DND-41 (cell line): Measurements from ENCODE around the gene RADIL.
"Not testable (repeated sequence)": the region's sequence is repeated elsewhere in the genome, so short reads cannot be mapped to it uniquely, and the experiment has no call there.

Experiments
- ATAC-seq: fragments of 200-7000 bp; cut with Tn5 transposase; 3 replicates; pipeline ENCODE4 v1.9.1; 2021; ENCODE audit warnings: low read depth; ENCODE audit not compliant: insufficient read depth
- DNase-seq: peaks from one replicate; pipeline ENCODE4 v3.0.0-alpha.2; 2020
- H2AFZ ChIP-seq: 2 replicates; pipeline ENCODE4 v1.6.0; 2012; ENCODE audit warnings: low read depth, low read length
- H3K27ac ChIP-seq: 2 replicates; pipeline ENCODE4 v1.5.1; 2012; ENCODE audit warnings: low read length, inconsistent platforms
- H3K27me3 ChIP-seq: fragments of 200-600 bp; sonication (generic); 2 replicates; pipeline ENCODE4 v1.6.0; 2012; ENCODE audit warnings: low read length, mild to moderate bottlenecking, inconsistent platforms; ENCODE audit not compliant: insufficient read depth, poor library complexity
- H3K36me3 ChIP-seq: 2 replicates; pipeline ENCODE4 v1.5.1; 2012; ENCODE audit warnings: low read length, inconsistent platforms; ENCODE audit not compliant: insufficient read depth
- H3K4me1 ChIP-seq: 2 replicates; pipeline ENCODE4 v1.5.1; 2012; ENCODE audit warnings: mild to moderate bottlenecking, low read length; ENCODE audit not compliant: insufficient read depth
- H3K4me2 ChIP-seq: 2 replicates; pipeline ENCODE4 v1.6.0; 2012; ENCODE audit warnings: mild to moderate bottlenecking, moderate library complexity, low read length, inconsistent platforms; ENCODE audit not compliant: insufficient read depth
- H3K4me3 ChIP-seq, 2 experiments: fragments of 200-600 bp in 1 of 2; shearing (Covaris generic) in 1 of 2; 2 replicates each; pipeline ENCODE4 v1.5.1; 2012 to 2016; ENCODE audit warnings: inconsistent platforms in 2 of 2, low read length in 2 of 2, mild to moderate bottlenecking in 2 of 2, low read depth in 1 of 2, moderate library complexity in 1 of 2
- H3K79me2 ChIP-seq: 2 replicates; pipeline ENCODE4 v1.6.0; 2012; ENCODE audit warnings: low read length, inconsistent platforms; ENCODE audit not compliant: insufficient read depth
- H3K9ac ChIP-seq: 2 replicates; pipeline ENCODE4 v1.6.0; 2012; ENCODE audit warnings: low read depth, mild to moderate bottlenecking, inconsistent platforms, low read length, moderate library complexity
- H3K9me3 ChIP-seq: 2 replicates; pipeline ENCODE4 v1.5.1; 2012; ENCODE audit warnings: low read length, moderate library complexity, mild to moderate bottlenecking, inconsistent platforms; ENCODE audit not compliant: insufficient read depth, severe bottlenecking
- H4K20me1 ChIP-seq: 2 replicates; pipeline ENCODE4 v1.6.0; 2012; ENCODE audit warnings: low read length; ENCODE audit not compliant: insufficient read depth
- EZH2 ChIP-seq: IDR thresholded peaks from 3 replicates; pipeline ENCODE4 v1.6.1; 2012; ENCODE audit warnings: borderline replicate concordance, low read depth, mild to moderate bottlenecking, moderate library complexity, low read length, inconsistent platforms; ENCODE audit not compliant: severe bottlenecking
- TF ChIP-seq, protein P1 (sequence below): IDR thresholded peaks from 2 replicates; pipeline ENCODE4 v1.5.1; 2012; ENCODE audit warnings: borderline replicate concordance, low read length, moderate library complexity, mild to moderate bottlenecking; ENCODE audit not compliant: poor library complexity, severe bottlenecking; ENCODE audit errors: extremely low read depth

Gene RADIL

DNA sequence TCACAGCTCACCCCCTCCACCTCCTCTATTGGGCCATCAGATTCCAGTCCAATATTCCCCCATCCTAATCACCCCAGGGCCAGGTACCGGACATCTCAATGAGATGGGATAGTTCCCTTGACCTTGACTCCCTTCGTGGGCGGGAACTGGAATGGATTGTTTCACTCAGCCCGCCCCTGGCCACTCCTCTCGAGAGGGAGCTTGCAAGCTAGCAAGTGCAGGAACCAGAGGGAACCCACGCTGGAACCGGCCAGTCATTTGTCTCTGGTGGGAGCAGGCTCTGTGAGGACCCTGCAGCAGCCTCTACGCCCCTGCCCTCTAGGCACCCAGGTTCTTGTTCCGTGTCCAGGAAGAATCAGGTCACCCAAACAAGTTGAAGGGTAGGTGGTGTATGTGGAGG, 11.0 kb upstream of the RADIL start:
- no peak overlapping the region for H3K4me3 ChIP-seq
- no peaks in the 10 kb centered on the region for H3K36me3 ChIP-seq
- H3K27ac ChIP-seq = no peak overlapping the region
- H4K20me1 ChIP-seq = no peaks in the 10 kb centered on the region
- no peaks in the 10 kb centered on the region for H3K9me3 ChIP-seq
- no peak for TF ChIP-seq EZH2
- TF ChIP-seq, protein P1, sequence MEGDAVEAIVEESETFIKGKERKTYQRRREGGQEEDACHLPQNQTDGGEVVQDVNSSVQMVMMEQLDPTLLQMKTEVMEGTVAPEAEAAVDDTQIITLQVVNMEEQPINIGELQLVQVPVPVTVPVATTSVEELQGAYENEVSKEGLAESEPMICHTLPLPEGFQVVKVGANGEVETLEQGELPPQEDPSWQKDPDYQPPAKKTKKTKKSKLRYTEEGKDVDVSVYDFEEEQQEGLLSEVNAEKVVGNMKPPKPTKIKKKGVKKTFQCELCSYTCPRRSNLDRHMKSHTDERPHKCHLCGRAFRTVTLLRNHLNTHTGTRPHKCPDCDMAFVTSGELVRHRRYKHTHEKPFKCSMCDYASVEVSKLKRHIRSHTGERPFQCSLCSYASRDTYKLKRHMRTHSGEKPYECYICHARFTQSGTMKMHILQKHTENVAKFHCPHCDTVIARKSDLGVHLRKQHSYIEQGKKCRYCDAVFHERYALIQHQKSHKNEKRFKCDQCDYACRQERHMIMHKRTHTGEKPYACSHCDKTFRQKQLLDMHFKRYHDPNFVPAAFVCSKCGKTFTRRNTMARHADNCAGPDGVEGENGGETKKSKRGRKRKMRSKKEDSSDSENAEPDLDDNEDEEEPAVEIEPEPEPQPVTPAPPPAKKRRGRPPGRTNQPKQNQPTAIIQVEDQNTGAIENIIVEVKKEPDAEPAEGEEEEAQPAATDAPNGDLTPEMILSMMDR = no peak
- no peak overlapping the region for H3K4me2 ChIP-seq
- H3K79me2 ChIP-seq = no peaks in the 10 kb centered on the region
- no peak for DNase-seq
- no peaks in the 10 kb centered on the region for H3K4me1 ChIP-seq
- no peak overlapping the region for H3K9ac ChIP-seq
- no peak overlapping the region for H2AFZ ChIP-seq
- ATAC-seq = no peak
- no peaks in the 10 kb centered on the region for H3K27me3 ChIP-seq

DNA sequence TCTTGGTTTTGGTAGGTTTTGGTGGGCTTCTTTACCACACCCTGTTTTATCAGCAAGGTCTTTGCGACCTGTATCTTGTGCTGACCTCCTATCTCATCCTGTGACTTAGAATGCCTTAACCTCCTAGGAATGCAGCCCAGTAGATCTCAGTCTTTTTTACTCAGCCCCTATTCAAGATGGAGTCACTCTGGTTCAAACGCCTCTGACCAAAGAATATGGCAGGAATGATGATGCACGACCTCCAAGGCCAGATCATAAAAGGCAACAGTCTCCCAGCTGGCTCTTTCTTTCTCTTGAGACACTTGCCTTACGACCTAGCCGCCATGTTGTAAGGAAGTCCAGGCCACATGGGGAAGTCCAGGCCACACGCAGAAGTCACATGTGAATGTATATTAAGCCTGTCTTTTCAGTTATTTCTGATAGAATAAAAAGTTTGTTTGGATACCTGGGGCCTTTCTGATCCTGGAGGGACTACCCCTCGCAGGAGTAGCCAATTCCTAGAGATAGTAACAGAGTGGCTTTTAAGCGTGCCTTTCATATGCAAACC, 10.5 kb upstream of the RADIL start:
- TF ChIP-seq, protein P1 = no peak
- no peak for TF ChIP-seq EZH2
- H3K4me3 ChIP-seq = no peak overlapping the region
- no peaks in the 10 kb centered on the region for H3K27me3 ChIP-seq
- no peaks in the 10 kb centered on the region for H3K4me1 ChIP-seq
- H3K9ac ChIP-seq = no peak overlapping the region
- H2AFZ ChIP-seq = no peak overlapping the region
- H3K9me3 ChIP-seq = no peaks in the 10 kb centered on the region
- H3K79me2 ChIP-seq = no peaks in the 10 kb centered on the region
- H3K36me3 ChIP-seq = no peaks in the 10 kb centered on the region
- DNase-seq (no peak), ATAC-seq (no peak)
- H3K27ac ChIP-seq = no peak overlapping the region
- H3K4me2 ChIP-seq = no peak overlapping the region
- H4K20me1 ChIP-seq = no peaks in the 10 kb centered on the region

DNA sequence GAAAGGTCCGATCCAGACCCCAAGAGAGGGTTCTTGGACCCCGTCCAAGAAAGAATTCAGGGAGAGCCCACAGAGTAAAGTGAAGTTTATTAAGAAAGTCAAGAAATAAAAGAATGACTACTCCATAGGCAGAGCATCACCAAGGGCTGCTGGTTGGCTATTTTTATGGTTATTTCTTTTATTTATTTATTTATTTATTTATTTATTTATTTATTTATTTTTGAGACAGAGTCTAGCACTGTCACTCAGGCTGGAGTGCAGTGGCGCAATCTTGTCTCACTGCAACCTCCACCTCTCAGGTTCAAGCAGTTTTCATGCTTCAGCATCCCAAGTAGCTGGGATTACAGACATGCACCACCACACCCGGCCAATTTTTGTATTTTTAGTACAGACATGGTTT, 9.7 kb upstream of the RADIL start:
- not testable (repeated sequence) for H3K36me3 ChIP-seq, H3K9me3 ChIP-seq, H3K27me3 ChIP-seq, H2AFZ ChIP-seq, ATAC-seq, H3K27ac ChIP-seq, H3K4me1 ChIP-seq, H3K4me3 ChIP-seq, H3K4me2 ChIP-seq, H3K9ac ChIP-seq, H3K79me2 ChIP-seq, H4K20me1 ChIP-seq, DNase-seq

DNA sequence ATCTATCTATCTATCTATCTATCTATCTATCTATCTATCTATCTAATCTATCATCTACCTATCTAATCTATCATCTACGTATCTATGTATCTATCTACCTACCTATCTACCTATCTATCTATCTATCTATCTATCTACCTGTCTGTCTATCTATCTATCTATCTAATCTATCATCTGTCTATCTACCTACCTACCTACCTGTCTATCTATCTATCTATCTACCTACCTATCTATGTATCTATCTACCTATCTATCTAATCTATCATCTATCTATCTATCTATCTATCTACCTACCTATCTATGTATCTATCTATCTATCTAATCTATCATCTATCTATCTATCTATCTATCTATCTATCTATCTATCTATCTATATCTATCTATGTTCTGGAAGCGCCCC, 8.0 kb upstream of the RADIL start:
- H3K9ac ChIP-seq, H3K4me2 ChIP-seq, H3K4me3 ChIP-seq, H4K20me1 ChIP-seq, H2AFZ ChIP-seq, H3K79me2 ChIP-seq, H3K4me1 ChIP-seq, DNase-seq, H3K36me3 ChIP-seq, H3K27me3 ChIP-seq, H3K9me3 ChIP-seq, ATAC-seq, H3K27ac ChIP-seq: not testable (repeated sequence)
